Measurements from ENCODE around the gene PTGES2.

Gene PTGES2

GRCh38 chr9:128092199-128092977 lies 35.1 kb downstream of the PTGES2 start:
- DNase-seq (ENCODE audit: extremely low read depth, low read depth): no peak
- no peak for TF ChIP-seq CTCF (IDR thresholded peaks at IDR 0.05; ENCODE audit: low read depth, low read length)

GRCh38 chr9:128091571-128091970 lies 36.0 kb downstream of the PTGES2 start:
- no peak for DNase-seq (ENCODE audit: extremely low read depth, low read depth)

GRCh38 chr9:128091144-128091543 lies 36.4 kb downstream of the PTGES2 start:
- no peak for TF ChIP-seq CTCF (IDR thresholded peaks at IDR 0.05; ENCODE audit: low read depth, low read length)
- peak; percentile 90 for DNase-seq (ENCODE audit: extremely low read depth, low read depth)

More at GRCh38 chr9:128091571-128091970, 36.0 kb downstream of the PTGES2 start:
- TF ChIP-seq CTCF (IDR thresholded peaks at IDR 0.05; ENCODE audit: low read depth, low read length): no peak

DNA sequence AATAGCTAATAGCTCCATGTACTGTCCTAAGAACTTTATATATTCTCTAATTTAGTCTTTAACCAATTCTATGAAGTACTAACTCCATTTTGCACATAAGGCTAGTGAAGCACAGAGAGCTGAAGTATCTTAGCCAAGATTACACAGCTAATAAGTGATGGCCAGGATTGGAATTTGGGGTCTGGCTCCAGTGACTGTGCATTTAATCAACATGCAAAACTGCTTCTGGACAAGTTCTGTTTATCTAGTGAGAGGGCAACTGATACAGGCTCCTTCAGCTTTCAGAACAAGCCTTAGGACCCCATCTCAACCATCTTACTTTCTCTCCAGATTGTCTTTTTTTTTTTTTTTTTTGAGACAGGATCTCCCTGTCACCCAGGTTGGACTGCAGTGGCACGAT lies 38.2 kb downstream of the PTGES2 start:
- no peak for TF ChIP-seq CTCF (IDR thresholded peaks at IDR 0.05; ENCODE audit: low read depth, low read length)
- DNase-seq (ENCODE audit: extremely low read depth, low read depth): no peak

- no peak for TF ChIP-seq CTCF (IDR thresholded peaks at IDR 0.05; ENCODE audit: low read depth, low read length)
- DNase-seq (ENCODE audit: extremely low read depth, low read depth): no peak
Observed at GRCh38 chr9:128088253-128088945, 39.1 kb downstream of the PTGES2 start.

GRCh38 chr9:128087262-128087661 lies 40.3 kb downstream of the PTGES2 start:
- DNase-seq (ENCODE audit: extremely low read depth, low read depth): no peak
- no peak for TF ChIP-seq CTCF (IDR thresholded peaks at IDR 0.05; ENCODE audit: low read depth, low read length)

DNA sequence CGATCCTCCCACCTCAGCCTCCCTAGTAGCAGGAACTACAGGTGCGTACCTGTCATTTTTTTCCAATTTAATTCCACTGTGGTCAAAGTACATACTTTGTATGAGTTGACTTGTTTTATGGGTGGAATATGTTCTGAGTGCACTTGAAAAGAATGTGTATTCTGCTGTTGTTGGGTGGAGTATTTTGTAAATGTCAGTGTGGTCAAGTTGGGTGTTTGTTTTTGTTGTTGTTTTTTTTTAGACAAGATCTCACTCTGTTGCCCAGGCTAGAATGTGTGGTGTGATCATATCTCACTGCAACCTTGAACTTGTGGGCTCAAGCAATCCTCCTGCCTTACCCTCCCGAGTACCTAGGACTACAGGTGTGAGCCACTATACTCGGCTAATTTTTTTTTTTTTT lies 41.6 kb downstream of the PTGES2 start:
- no peak for TF ChIP-seq CTCF (IDR thresholded peaks at IDR 0.05; ENCODE audit: low read depth, low read length)
- DNase-seq (ENCODE audit: extremely low read depth, low read depth): no peak

All from AG09319 (cell line).